ENCODE results near the gene TUFM. TPM values are rescaled to one million over a fixed set of nuclear protein-coding genes. Genes with fewer than 3 reads are reported as not detected.

The TUFM gene
- polyA plus RNA-seq, 1 donor from 2014 or later, result 144 TPM

GRCh38 chr16:28846933-28847273 lies 755 bp upstream of the TUFM start:
- Histone ChIP-seq H3F3A (ENCODE audit: insufficient read depth, low read length, poor library complexity, severe bottlenecking) (no peaks in the 10 kb centered on the region), H2AFZ (ENCODE audit: low read depth, low read length) (peak overlapping the region; percentile 83), H3K36me3 (ENCODE audit: insufficient read depth, low read length) (no peaks in the 10 kb centered on the region), H3K27me3 (ENCODE audit: insufficient read depth, low read depth, low read length) (no peaks in the 10 kb centered on the region), H3K4me2 (ENCODE audit: low read length) (peak overlapping the region; percentile 88), H3K9me3 (ENCODE audit: low read length) (no peaks in the 10 kb centered on the region), H3K9me2 (ENCODE audit: insufficient read depth, low read length) (no peaks in the 10 kb centered on the region), H3K27ac (ENCODE audit: low read length) (peak overlapping the region; percentile 79), H3K9ac (ENCODE audit: low read length) (peak overlapping the region; percentile 81), H3K79me2 (replicated peaks; ENCODE audit: insufficient read depth, low read length) (peaks cover 23% of the 10 kb centered on the region), H3K4me3 (ENCODE audit: low read length) (peak overlapping the region; percentile 100), H4K20me1 (ENCODE audit: insufficient read depth) (no peaks in the 10 kb centered on the region)
- TF ChIP-seq TAF1 (IDR thresholded peaks at IDR 0.05; ENCODE audit: low read depth) (no peak), REST (IDR thresholded peaks at IDR 0.05; ENCODE audit: borderline replicate concordance) (no peak), RAD21 (conservative IDR thresholded peaks at IDR 0.05) (no peak), MXI1 (conservative IDR thresholded peaks at IDR 0.05; ENCODE audit: poor library complexity, severe bottlenecking) (no peak), POLR2AphosphoS5 (IDR thresholded peaks at IDR 0.05) (no peak)

GRCh38 chr16:28845761-28846079 lies 428 bp downstream of the TUFM start:
- Histone ChIP-seq H4K20me1 (ENCODE audit: insufficient read depth) (no peaks in the 10 kb centered on the region), H3K36me3 (ENCODE audit: insufficient read depth, low read length) (no peaks in the 10 kb centered on the region), H3F3A (ENCODE audit: insufficient read depth, low read length, poor library complexity, severe bottlenecking) (no peaks in the 10 kb centered on the region), H3K9me2 (ENCODE audit: insufficient read depth, low read length) (no peaks in the 10 kb centered on the region), H3K9ac (ENCODE audit: low read length) (peak overlapping the region; percentile 91), H2AFZ (ENCODE audit: low read depth, low read length) (peak overlapping the region; percentile 89), H3K27ac (ENCODE audit: low read length) (peak overlapping the region; percentile 69), H3K27me3 (ENCODE audit: insufficient read depth, low read depth, low read length) (no peaks in the 10 kb centered on the region), H3K4me3 (ENCODE audit: low read length) (peak overlapping the region; percentile 100), H3K79me2 (replicated peaks; ENCODE audit: insufficient read depth, low read length) (peaks cover 23% of the 10 kb centered on the region), H3K9me3 (ENCODE audit: low read length) (no peaks in the 10 kb centered on the region), H3K4me2 (ENCODE audit: low read length) (peak overlapping the region; percentile 97)
- TF ChIP-seq REST (IDR thresholded peaks at IDR 0.05; ENCODE audit: borderline replicate concordance), result no peak
- TF ChIP-seq EZH2 (IDR thresholded peaks at IDR 0.05; ENCODE audit: borderline replicate concordance, insufficient read depth, low read length, poor library complexity, severe bottlenecking), result no peak
- TF ChIP-seq EP300 (conservative IDR thresholded peaks at IDR 0.05; ENCODE audit: poor library complexity, severe bottlenecking), result no peak
- TF ChIP-seq POLR2AphosphoS5 (IDR thresholded peaks at IDR 0.05), result no peak
- no peak for TF ChIP-seq RAD21 (conservative IDR thresholded peaks at IDR 0.05)
- TF ChIP-seq SMC3 (conservative IDR thresholded peaks at IDR 0.05; ENCODE audit: poor library complexity), result no peak
- no peak for TF ChIP-seq CTCF (IDR thresholded peaks at IDR 0.05; ENCODE audit: poor library complexity, severe bottlenecking)
- no peak for TF ChIP-seq MXI1 (conservative IDR thresholded peaks at IDR 0.05; ENCODE audit: poor library complexity, severe bottlenecking)
- no peak for TF ChIP-seq TAF1 (IDR thresholded peaks at IDR 0.05; ENCODE audit: low read depth)
